Putamen (tissue), 1 donor: ENCODE measurements around the gene DCLK2.
A peak's percentile ranks its signal among the peaks of the same experiment; 100 is the strongest.

Experiments used
- DNase-seq: peaks from one replicate; pipeline ENCODE4 v3.0.0-alpha.2; 2016; ENCODE audit warnings: low spot score

DCLK2 gene

GRCh38 chr4:150209140-150209829 lies 131.0 kb downstream of the DCLK2 start:
- DNase-seq = no peak

GRCh38 chr4:150211016-150211415 lies 132.8 kb downstream of the DCLK2 start:
- DNase-seq = no peak

GRCh38 chr4:150211799-150212445 lies 133.7 kb downstream of the DCLK2 start:
- no peak for DNase-seq

DNA sequence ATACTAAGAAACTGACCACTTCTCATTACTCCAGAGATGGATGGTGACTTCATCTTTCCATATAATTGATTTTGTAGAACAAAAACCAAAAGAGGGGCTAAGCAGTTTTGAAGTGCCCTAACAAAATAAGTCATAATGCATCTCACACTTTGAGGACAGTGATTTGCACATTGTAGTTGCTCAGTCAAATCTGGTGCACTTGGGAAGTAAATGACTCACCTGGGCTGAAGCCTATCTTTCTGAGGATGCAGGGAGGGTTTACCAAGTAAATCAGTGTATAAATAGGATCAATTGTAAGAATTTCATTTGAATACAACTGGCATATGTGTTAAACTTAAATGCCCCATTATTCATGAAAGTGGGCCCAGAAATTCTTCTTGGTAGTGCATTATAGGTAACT lies 134.2 kb downstream of the DCLK2 start:
- no peak for DNase-seq

- DNase-seq = no peak
Measured at GRCh38 chr4:150212927-150213326, 134.7 kb downstream of the DCLK2 start.

- no peak for DNase-seq
Measured at GRCh38 chr4:150215601-150216000, 137.4 kb downstream of the DCLK2 start.

DNA sequence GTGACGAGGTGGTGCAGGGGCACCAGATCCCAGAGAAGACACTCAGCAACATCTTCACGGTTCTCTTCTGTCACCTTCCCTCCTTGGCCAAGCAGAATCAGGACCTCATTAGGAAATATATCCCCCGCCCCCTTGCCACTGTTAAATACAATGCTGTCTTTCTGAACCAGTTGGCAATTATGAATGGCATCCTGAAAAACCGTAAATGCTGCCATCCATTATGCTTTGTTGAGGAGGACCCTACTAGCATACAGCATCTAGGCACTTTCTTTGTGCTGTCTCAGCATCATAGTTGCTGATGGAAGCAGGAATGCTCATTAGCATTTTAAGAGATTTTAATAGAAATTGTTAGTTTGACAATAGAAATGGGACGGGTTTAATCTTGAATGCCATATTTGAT lies 138.5 kb downstream of the DCLK2 start:
- peak; percentile 88 for DNase-seq

DNA sequence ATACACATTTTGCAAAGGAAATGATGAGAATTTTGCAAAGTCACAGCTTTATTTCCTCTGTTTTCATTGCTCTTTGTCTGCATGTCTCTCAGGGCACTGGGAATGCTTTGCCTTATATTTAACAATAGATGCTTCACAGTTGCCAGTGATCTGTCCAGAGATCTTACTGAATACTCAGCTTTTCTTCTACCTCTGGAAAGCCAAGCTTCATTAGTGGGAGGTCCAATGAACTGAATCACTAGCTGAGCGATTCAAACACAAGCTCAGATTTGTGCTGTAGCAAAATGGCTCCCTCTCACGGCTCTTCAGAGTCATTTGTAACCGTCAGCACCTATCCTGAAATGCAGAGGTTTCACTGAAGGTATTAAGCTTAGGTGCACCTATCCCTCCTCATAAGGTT lies 138.9 kb downstream of the DCLK2 start:
- peak; percentile 80 for DNase-seq

DNA sequence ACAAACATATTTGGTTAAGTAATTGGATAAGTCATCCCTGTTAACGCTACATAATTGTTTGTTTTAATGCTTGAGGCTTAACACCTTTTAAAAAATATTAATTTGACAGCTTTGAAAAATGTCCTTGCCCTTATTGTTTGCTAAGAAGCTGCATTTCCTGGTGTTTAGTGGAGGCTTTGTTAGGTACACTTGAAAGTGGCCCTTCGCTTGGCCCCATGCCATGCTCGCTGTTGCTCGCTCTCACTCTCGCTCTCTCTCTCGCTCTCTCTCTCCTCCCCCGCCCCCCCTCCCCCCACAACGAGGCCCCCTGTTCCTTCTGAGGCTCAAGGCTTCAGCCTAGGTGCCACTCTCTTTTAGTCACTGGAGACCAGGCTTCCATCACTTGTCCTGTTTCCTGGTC lies 139.6 kb downstream of the DCLK2 start:
- no peak for DNase-seq

GRCh38 chr4:150218447-150218846 lies 140.2 kb downstream of the DCLK2 start:
- no peak for DNase-seq

GRCh38 chr4:150219841-150220240 lies 141.6 kb downstream of the DCLK2 start:
- no peak for DNase-seq

DNA sequence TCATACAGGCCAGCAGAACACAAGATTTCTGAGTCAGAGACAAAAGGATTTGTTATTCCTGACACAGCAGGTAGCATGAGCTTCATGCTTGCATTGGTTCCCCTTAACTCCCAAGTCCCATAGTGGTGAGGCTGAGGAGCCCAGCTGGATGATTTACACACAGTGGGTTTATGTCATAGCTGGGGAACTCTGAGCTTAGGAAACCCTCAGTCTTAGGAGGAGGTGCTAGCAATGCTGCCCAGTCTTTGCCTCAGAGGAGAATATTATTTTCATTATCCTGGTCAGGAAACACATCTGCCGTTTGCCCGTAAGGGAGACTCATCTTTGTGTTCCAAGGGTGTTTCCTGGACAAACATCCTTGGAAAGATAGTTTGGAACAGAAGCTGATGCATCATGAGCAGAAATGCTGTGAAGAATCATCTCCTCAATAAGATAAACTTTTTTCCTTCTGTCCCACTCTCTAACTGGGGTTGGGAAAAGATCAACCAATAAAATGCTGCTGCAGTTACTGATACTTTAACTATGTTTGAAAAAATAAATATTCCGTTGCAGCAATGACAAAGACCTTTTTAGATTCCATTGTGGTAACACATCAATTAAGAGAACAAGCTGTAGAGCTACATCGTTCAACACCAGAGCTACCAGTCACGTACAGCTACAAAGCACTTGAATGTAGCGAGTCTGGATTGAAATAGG lies 146.8 kb downstream of the DCLK2 start:
- no peak for DNase-seq

DNA sequence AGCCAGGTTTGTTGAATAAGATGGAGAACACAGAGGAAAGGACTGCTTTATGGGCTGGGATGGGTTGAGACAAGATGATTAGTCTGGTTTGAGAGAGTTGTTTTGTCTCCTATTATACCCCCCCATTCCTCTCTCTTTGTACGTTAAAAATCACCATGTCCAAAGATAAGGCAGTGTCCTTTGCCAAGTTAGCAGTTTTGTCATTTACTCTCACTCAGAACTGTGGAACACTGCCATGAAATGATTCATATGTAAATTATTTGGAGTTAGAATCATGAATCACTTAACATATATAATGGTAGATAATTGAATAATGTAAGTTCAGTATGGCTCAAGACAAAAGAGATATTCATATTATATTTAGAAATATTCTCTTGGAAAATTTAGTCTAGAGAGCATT lies 151.3 kb downstream of the DCLK2 start:
- no peak for DNase-seq

- DNase-seq = no peak
Measured at GRCh38 chr4:150230561-150230960, 152.3 kb downstream of the DCLK2 start.

GRCh38 chr4:150231107-150231770 lies 153.0 kb downstream of the DCLK2 start:
- no peak for DNase-seq

GRCh38 chr4:150232029-150232428 lies 153.8 kb downstream of the DCLK2 start:
- no peak for DNase-seq

DNA sequence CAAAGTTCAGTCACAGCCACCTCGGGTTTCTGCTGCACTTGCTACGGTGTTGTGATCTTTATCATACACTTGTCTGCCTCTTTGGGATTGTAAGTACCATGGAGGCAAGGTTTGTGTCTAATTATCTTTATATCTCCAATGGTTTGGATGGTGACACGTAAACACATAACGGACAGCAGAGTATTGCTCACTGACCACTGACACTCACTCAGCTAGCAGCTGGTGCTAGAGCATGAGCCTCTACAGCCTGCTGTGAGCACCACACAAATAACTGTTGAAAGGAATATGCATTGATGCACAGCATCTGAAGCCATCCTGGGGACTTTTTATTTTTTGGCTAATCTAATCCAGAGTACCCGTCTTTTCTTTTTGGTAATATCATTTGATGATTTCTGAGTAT lies 156.0 kb downstream of the DCLK2 start:
- DNase-seq = no peak

GRCh38 chr4:150235317-150235716 lies 157.1 kb downstream of the DCLK2 start:
- no peak for DNase-seq

DNA sequence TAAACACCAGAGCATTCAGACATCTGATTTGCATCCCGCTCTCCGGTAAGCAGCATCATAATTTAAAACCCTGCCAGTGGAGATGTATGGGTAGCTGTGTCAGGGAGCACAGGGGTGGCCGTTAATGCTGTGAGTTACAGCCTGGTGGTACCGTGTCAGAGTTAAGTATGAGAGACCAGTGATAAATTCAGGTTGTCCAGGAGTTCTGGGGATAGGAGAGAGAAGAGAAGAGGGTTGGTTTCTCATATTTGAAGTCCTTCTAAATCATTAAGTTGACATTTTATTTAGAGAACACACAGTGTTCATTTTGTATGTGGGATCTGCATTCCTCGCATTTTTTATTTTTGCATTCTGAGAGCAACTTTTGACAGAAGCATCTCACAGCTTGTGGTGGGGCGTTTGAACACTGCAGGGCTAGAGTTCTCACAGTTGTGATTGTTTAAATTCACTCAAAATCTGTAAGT lies 157.6 kb downstream of the DCLK2 start:
- no peak for DNase-seq

GRCh38 chr4:150236626-150237025 lies 158.4 kb downstream of the DCLK2 start:
- no peak for DNase-seq

DNA sequence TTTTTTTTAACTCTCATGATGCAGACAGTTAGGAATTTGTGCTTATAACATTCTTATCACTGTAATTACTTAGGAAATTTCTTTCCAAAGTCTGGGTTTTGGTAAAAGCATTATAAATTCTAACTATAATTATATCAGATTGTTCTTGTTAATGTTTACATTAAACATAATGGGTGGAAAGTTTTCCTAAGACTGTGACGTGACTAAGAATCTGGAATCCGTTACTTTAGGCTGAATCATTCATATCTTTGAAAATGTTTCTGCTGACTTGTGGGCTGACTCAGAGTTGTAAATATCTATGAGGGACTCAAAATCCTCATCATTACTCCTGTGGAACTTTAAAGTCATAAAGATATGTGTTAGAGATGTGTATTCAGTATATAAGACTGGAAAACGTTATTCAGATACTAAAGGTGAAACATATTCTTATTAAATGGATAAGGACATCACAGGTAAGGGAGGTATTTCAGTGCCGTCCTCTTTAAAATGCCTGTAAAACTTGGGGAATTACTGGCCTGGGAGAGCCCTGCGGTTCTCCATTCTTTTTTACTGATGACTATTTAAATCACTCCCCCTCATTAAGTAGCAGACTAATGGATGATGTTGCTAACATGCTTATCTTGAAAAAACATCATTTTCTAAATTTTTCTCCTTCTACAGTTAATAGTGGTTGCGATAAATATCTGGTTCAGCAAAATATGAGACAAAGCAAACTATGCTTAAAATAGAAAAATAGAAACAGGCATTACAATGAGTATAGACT lies 159.0 kb downstream of the DCLK2 start:
- DNase-seq = no peak

DNA sequence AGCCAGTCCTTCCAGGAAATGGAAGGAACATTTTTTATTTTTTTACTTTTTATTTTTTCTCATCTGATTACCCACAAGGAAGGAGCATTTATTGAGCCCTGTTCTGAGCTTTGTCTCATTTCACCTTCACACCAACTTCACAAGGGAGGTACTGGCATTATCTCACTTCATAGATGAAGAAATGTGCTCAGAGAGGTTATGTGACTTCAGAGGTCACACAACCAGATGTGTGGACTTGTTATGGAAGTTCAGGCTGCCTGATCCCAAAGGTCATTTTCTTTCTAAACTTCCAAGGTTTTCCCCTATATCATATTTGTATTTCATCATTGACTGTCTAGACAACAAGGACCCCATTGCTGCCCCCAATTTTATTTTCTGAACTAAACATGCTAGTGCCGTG lies 160.3 kb downstream of the DCLK2 start:
- DNase-seq = no peak
